Keratinocyte (primary cell): Measurements from ENCODE around the gene MTHFD1L. TPM values are rescaled to one million over a fixed set of nuclear protein-coding genes. Genes with fewer than 3 reads are reported as not detected.

Experiments
- DNase-seq: peaks from one replicate; pipeline ENCODE4 v3.0.0-alpha.2; 2011; ENCODE audit warnings: low read depth, missing footprints, low spot score
- FAIRE-seq: peaks from 2 replicates; lab custom pipeline; 2011; peaks lifted over from hg19 to GRCh38; lab: Jason Lieb, UNC
- H2AFZ ChIP-seq: 2 replicates; pipeline ENCODE4 v1.6.0; 2012; ENCODE audit warnings: low read length, control low read depth, inconsistent platforms; ENCODE audit not compliant: control insufficient read depth
- H3K27ac ChIP-seq: 2 replicates; pipeline ENCODE4 v1.5.1; 2011; ENCODE audit warnings: low read length; ENCODE audit not compliant: control insufficient read depth, insufficient read depth
- H3K27me3 ChIP-seq: 3 replicates; pipeline ENCODE4 v1.6.0; 2011; ENCODE audit warnings: low read length; ENCODE audit not compliant: control insufficient read depth, insufficient read depth; ENCODE audit errors: extremely low read depth
- H3K36me3 ChIP-seq, 2 experiments: 2 replicates in 1 of 2; 3 replicates in 1 of 2; pipeline ENCODE4 v1.5.1; 2011; ENCODE audit warnings: low read length in 2 of 2, mild to moderate bottlenecking in 1 of 2; ENCODE audit not compliant: control insufficient read depth in 2 of 2, insufficient read depth in 2 of 2; ENCODE audit errors: extremely low read depth in 1 of 2
- H3K4me1 ChIP-seq: 3 replicates; pipeline ENCODE4 v1.5.1; 2011; ENCODE audit warnings: low read length; ENCODE audit not compliant: control insufficient read depth, insufficient read depth; ENCODE audit errors: extremely low read depth
- H3K4me2 ChIP-seq: 3 replicates; pipeline ENCODE4 v1.6.0; 2011; ENCODE audit warnings: low read depth, low read length; ENCODE audit not compliant: control insufficient read depth, insufficient read depth; ENCODE audit errors: extremely low read depth
- H3K4me3 ChIP-seq, 3 experiments: fragments of 200-600 bp in 1 of 3; sonication (generic) in 1 of 3; 2 replicates in 2 of 3; 3 replicates in 1 of 3; pipeline ENCODE4 v1.5.1; 2011 to 2016; ENCODE audit warnings: low read length in 3 of 3, mild to moderate bottlenecking in 3 of 3, control low read depth in 2 of 3, inconsistent platforms in 1 of 3, low read depth in 1 of 3, mixed read lengths in 1 of 3, mixed run types in 1 of 3, moderate library complexity in 1 of 3; ENCODE audit not compliant: control insufficient read depth in 2 of 3, insufficient read depth in 2 of 3; ENCODE audit errors: extremely low read depth in 1 of 3
- H3K79me2 ChIP-seq: 2 replicates; pipeline ENCODE4 v1.6.0; 2012; ENCODE audit warnings: low read length; ENCODE audit not compliant: control insufficient read depth, insufficient read depth
- H3K9ac ChIP-seq: 3 replicates; pipeline ENCODE4 v1.6.0; 2011; ENCODE audit warnings: low read length; ENCODE audit not compliant: control insufficient read depth, insufficient read depth; ENCODE audit errors: extremely low read depth
- H3K9me1 ChIP-seq: 3 replicates; pipeline ENCODE4 v1.6.0; 2011; ENCODE audit warnings: low read length; ENCODE audit not compliant: control insufficient read depth, insufficient read depth; ENCODE audit errors: extremely low read depth
- H3K9me3 ChIP-seq: 2 replicates; pipeline ENCODE4 v1.5.1; 2012; ENCODE audit warnings: low read depth, low read length; ENCODE audit not compliant: control insufficient read depth
- H4K20me1 ChIP-seq: 3 replicates; pipeline ENCODE4 v1.6.0; 2011; ENCODE audit warnings: low read length; ENCODE audit not compliant: control insufficient read depth, insufficient read depth; ENCODE audit errors: extremely low read depth
- CTCF ChIP-seq, 3 experiments: IDR thresholded peaks in 1 of 3; conservative IDR thresholded peaks in 1 of 3; optimal IDR thresholded peaks in 1 of 3; 2 replicates in 2 of 3; 3 replicates in 1 of 3; pipeline versions ENCODE3 to v1.5.1; 2011; ENCODE audit warnings: low read length in 3 of 3, mild to moderate bottlenecking in 3 of 3, moderate library complexity in 2 of 3, control low read depth in 1 of 3, inconsistent platforms in 1 of 3; ENCODE audit not compliant: insufficient read depth in 2 of 3; ENCODE audit errors: extremely low read depth in 1 of 3
- EZH2 ChIP-seq: IDR thresholded peaks from one replicate; pipeline ENCODE4 v1.6.1; 2012; ENCODE audit warnings: inconsistent platforms, mild to moderate bottlenecking, low read length, moderate library complexity
- dilution Hi-C: fragments of 300-500 bp; cut with MboI; formaldehyde crosslinking; loops from one replicate; pipeline ENCODE4 v1.7.0; 2020; ENCODE audit warnings: low sequenced_read_pairs; ENCODE audit not compliant: extremely low pct_ligation_motif_present
- polyA plus RNA-seq, 5 experiments: library from polyadenylated mRNA; depleted of rRNA in 3 of 5; stranded (reverse) in 3 of 5; stranded (forward) in 1 of 5; unstranded in 1 of 5; fragments of >200 nt; gene quantifications; 1 replicate in 1 of 5; 2 replicates in 3 of 5; 3 replicates in 1 of 5; pipeline versions ENCODE4 v1.2.1 to v1.2.3, GENCODE V29; 2011 to 2012; ENCODE audit warnings: missing spikeins in 2 of 5, low read depth in 1 of 5, low replicate concordance in 1 of 5

Gene MTHFD1L
- polyA plus RNA-seq, 1 donor (not counting 4 experiments of a cell fraction or from before 2014, with no cell fraction given): 38.0 TPM

- Histone ChIP-seq H3K4me2 (no peak overlapping the region), H3K4me1 (peaks cover 9% of the 10 kb centered on the region), H3K4me3 (no peak overlapping the region), H4K20me1 (no peaks in the 10 kb centered on the region), H3K27ac (no peak overlapping the region), H2AFZ (no peak overlapping the region), H3K36me3 (no peaks in the 10 kb centered on the region), H3K9ac (no peak overlapping the region), H3K9me3 (no peaks in the 10 kb centered on the region), H3K79me2 (no peaks in the 10 kb centered on the region), H3K9me1 (no peaks in the 10 kb centered on the region), H3K27me3 (no peaks in the 10 kb centered on the region)
- FAIRE-seq (no peak), DNase-seq (no peak)
- dilution Hi-C loops: no loop called here
- no peak for TF ChIP-seq EZH2
- no peak for TF ChIP-seq CTCF (optimal IDR thresholded peaks at IDR 0.05 in 1 of 3, IDR thresholded peaks at IDR 0.05 in 1 of 3, conservative IDR thresholded peaks at IDR 0.05 in 1 of 3; ENCODE audit: extremely low read depth in 1 of 3, insufficient read depth in 2 of 3, low read length in 3 of 3)
These were observed 213.2 kb downstream of the MTHFD1L start for GRCh38 chr6:151078655-151079054.

- Histone ChIP-seq H3K9ac (peak overlapping the region; percentile 10), H3K9me1 (no peaks in the 10 kb centered on the region), H4K20me1 (no peaks in the 10 kb centered on the region), H3K4me2 (peak overlapping the region; percentile 50), H3K9me3 (no peaks in the 10 kb centered on the region), H3K27me3 (no peaks in the 10 kb centered on the region), H3K36me3 (no peaks in the 10 kb centered on the region), H3K79me2 (no peaks in the 10 kb centered on the region), H3K27ac (peak overlapping the region; percentile 33), H3K4me1 (peaks cover 9% of the 10 kb centered on the region), H3K4me3 (no peak overlapping the region), H2AFZ (peak overlapping the region; percentile 41)
- dilution Hi-C loops: no loop called here
- TF ChIP-seq CTCF (optimal IDR thresholded peaks at IDR 0.05 in 1 of 3, IDR thresholded peaks at IDR 0.05 in 1 of 3, conservative IDR thresholded peaks at IDR 0.05 in 1 of 3; ENCODE audit: extremely low read depth in 1 of 3, insufficient read depth in 2 of 3, low read length in 3 of 3) (no peak), EZH2 (no peak)
- FAIRE-seq: peak; percentile 80
- no peak for DNase-seq
These were observed 216.2 kb downstream of the MTHFD1L start for GRCh38 chr6:151081656-151082055.
